B cell (primary cell): ENCODE measurements around the gene PTMS.

Experiments used
- CTCF ChIP-seq: fragments of 200-600 bp; IDR thresholded peaks from one replicate; pipeline ENCODE4 v1.8.0; 2022; ENCODE audit warnings: antibody characterized with exemption, mild to moderate bottlenecking
- EZH2 ChIP-seq: IDR thresholded peaks from 2 replicates; pipeline ENCODE4 v1.6.1; 2012; ENCODE audit warnings: borderline replicate concordance, low read depth, mild to moderate bottlenecking, moderate library complexity, low read length; ENCODE audit not compliant: insufficient read depth, poor library complexity, severe bottlenecking

DNA sequence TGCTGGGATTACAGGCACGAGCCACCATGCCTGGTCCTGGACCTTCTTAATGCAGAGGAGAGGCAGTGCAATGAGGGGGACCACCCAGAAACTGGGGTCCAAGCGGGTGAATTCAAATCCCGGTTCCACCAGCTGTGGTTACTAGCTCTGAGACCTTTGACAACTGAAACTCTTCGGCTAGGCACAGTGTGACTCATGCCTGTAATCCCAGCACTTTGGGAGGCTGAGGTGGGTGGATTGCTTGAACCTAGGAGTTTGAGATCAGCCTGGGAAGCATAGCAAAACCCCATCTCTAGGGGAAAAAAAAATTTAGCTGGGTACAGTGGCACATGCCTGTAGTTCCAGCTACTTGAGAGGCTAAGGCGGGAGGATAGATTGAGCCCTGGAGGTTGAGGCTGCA is 18.1 kb downstream of the PTMS start:
- TF ChIP-seq CTCF (no peak), EZH2 (no peak)
